Pancreas (tissue), 10 donors: ENCODE measurements around the gene ANKRD33B. TPM values are rescaled to one million over a fixed set of nuclear protein-coding genes. Genes with fewer than 3 reads are reported as not detected.
A peak's percentile ranks its signal among the peaks of the same experiment; 100 is the strongest.

ENCODE experiments used
- ATAC-seq, 4 donors: fragments of 200-7000 bp; cut with Tn5 transposase; one replicate each; pipeline versions ENCODE4 v1.8.0 to v1.9.1; 2020; ENCODE audit warnings: mild to moderate bottlenecking in 4 of 4, moderate library complexity in 4 of 4
- DNase-seq, 6 donors: peaks; one replicate each; pipeline ENCODE4 v3.0.0-alpha.2; 2020
- FAIRE-seq: peaks from 2 replicates; lab custom pipeline; 2012; peaks lifted over from hg19 to GRCh38; lab: Jason Lieb, UNC
- H3K27ac ChIP-seq, 4 donors: fragments of 200-600 bp; sonication (generic); 1 replicate in 3 of 4; 2 replicates in 1 of 4; pipeline versions ENCODE4 v1.5.0 to v1.8.0; 2020
- H3K27me3 ChIP-seq, 4 donors: fragments of 200-600 bp; one replicate each; pipeline ENCODE4 v1.8.0; 2021
- H3K36me3 ChIP-seq, 3 donors: fragments of 200-600 bp; sonication (generic) in 1 of 3; one replicate each; pipeline versions ENCODE4 v1.5.0 to v1.8.0; 2020 to 2021
- H3K4me1 ChIP-seq, 3 donors: fragments of 200-600 bp; one replicate each; pipeline ENCODE4 v1.8.0; 2021
- H3K4me3 ChIP-seq, 4 donors: fragments of 200-600 bp; sonication (generic) in 2 of 4; one replicate each; pipeline versions ENCODE4 v1.5.0 to v1.8.0; 2020 to 2021
- H3K9me3 ChIP-seq, 4 donors: fragments of 200-600 bp; one replicate each; pipeline ENCODE4 v1.8.0; 2021
- CTCF ChIP-seq, 4 donors: fragments of 200-600 bp; sonication (generic) in 3 of 4; IDR thresholded peaks; one replicate each; pipeline versions ENCODE4 v1.5.0 to v1.8.0; 2021; ENCODE audit warnings: antibody characterized with exemption in 4 of 4
- WGBS, 2 donors: extraction: QIAGEN DNeasy Blood & Tissue Kit; methylation state at CpG; one replicate each; pipeline ENCODE4 v1.1.7; 2013; 5-methylcytosine and 5-hydroxymethylcytosine counted together
- intact Hi-C, 3 donors: fragments of 100-400 bp; cut with DNase I; formaldehyde crosslinking; loops; one replicate each; pipeline versions ENCODE4 v1.11.1 to v1.14.2; 2022
- polyA plus RNA-seq, 2 donors: library from polyadenylated mRNA; stranded (reverse); fragments of 200-250 nt; gene quantifications; one replicate each; pipeline ENCODE4 v1.2.3, GENCODE V29; 2013
- total RNA-seq, 6 donors: library from RNA; stranded (reverse); fragmentation: NEBNext Ultra II Directional in 4 of 6; extraction: Animal tissue kit (Norgen Biotek cat#: 25700) in 4 of 6; gene quantifications; one replicate each; pipeline versions ENCODE4 v1.2.1 to v1.2.4, GENCODE V29; 2021 to 2023
- donor health status: healthy with polysubstance abuse.
- donor health status: DM: no; HTN: no; CAD: no; lungs with moderate emphysema.
- donor health status: DM: no; HTN: no; CAD: no.
- donor health status: control.
- donor health status: control.
- donor health status: Bipolar disorder and iron deficiency.
- donor health status: DM: yes; HTN: yes; CAD: no.
- donor health status: DM: no; HTN: no; CAD: no.
- donor health status: DM: no; HTN: no; CAD: no.
- donor health status: DM: yes; HTN: yes; CAD: no.

The ANKRD33B gene
- total and polyA plus RNA-seq, 8 donors, result 0.57 to 2.7 (median 1.1) TPM

- ATAC-seq, result no peak
- H3K4me3 ChIP-seq, result no peak overlapping the region
- FAIRE-seq, result no peak
- DNase-seq, result no peak
- no peaks in the 10 kb centered on the region for H3K9me3 ChIP-seq
- intact Hi-C loops, result no loop called here
- no peaks in the 10 kb centered on the region for H3K27me3 ChIP-seq
- no peak overlapping the region for H3K27ac ChIP-seq
- TF ChIP-seq CTCF (IDR thresholded peaks at IDR 0.05), result no peak
- no peaks in the 10 kb centered on the region for H3K4me1 ChIP-seq
- H3K36me3 ChIP-seq, result peaks cover 0 to 58% (median 35%) of the 10 kb centered on the region in 3 donors
- WGBS, 2 donors, result 90 to 91% methylated on average over 22 of the region's 22 CpGs
Observed at GRCh38 chr5:10681731-10682679, 118.1 kb downstream of the ANKRD33B start.

GRCh38 chr5:10682801-10683525 is 119.1 kb downstream of the ANKRD33B start:
- FAIRE-seq (no peak), ATAC-seq (no peak)
- intact Hi-C loops, result no loop called here

GRCh38 chr5:10684303-10685086 is 120.6 kb downstream of the ANKRD33B start:
- peaks cover 0 to 36% (median 32%) of the 10 kb centered on the region in 3 donors for H3K36me3 ChIP-seq
- FAIRE-seq (no peak), ATAC-seq (peak in 1 of 4 donors; percentile 31), DNase-seq (no peak)
- H3K4me1 ChIP-seq, result no peaks in the 10 kb centered on the region
- 90% methylated on average over 11 of the region's 11 CpGs for WGBS, 2 donors
- no peak overlapping the region for H3K4me3 ChIP-seq
- intact Hi-C loops, result no loop called here
- no peak for TF ChIP-seq CTCF (IDR thresholded peaks at IDR 0.05)
- H3K9me3 ChIP-seq, result no peaks in the 10 kb centered on the region
- no peak overlapping the region for H3K27ac ChIP-seq
- no peaks in the 10 kb centered on the region for H3K27me3 ChIP-seq

More at GRCh38 chr5:10682801-10683525, 119.1 kb downstream of the ANKRD33B start:
- Histone ChIP-seq H3K27ac (no peak overlapping the region), H3K9me3 (no peaks in the 10 kb centered on the region), H3K4me3 (no peak overlapping the region), H3K4me1 (no peaks in the 10 kb centered on the region), H3K27me3 (no peaks in the 10 kb centered on the region), H3K36me3 (peaks cover 0 to 51% (median 32%) of the 10 kb centered on the region in 3 donors)
- WGBS, 2 donors, result 93 to 95% methylated on average over 16 of the region's 16 CpGs
- no peak for TF ChIP-seq CTCF (IDR thresholded peaks at IDR 0.05)
- DNase-seq, result no peak

- TF ChIP-seq CTCF (IDR thresholded peaks at IDR 0.05), result no peak
- Histone ChIP-seq H3K36me3 (peaks cover 0 to 30% (median 26%) of the 10 kb centered on the region in 3 donors), H3K9me3 (no peaks in the 10 kb centered on the region), H3K4me3 (no peak overlapping the region), H3K27me3 (no peaks in the 10 kb centered on the region), H3K27ac (no peak overlapping the region), H3K4me1 (no peaks in the 10 kb centered on the region)
- 84 to 86% methylated on average over 6 of the region's 6 CpGs for whole genome bisulfite sequencing, 2 donors
- FAIRE-seq (no peak), ATAC-seq (no peak), DNase-seq (no peak)
- intact Hi-C loops, result no loop called here
Observed at GRCh38 chr5:10685115-10685521, 121.2 kb downstream of the ANKRD33B start.
